ENCODE data around the gene PDE6B. TPM values are rescaled to one million over a fixed set of nuclear protein-coding genes. Genes with fewer than 3 reads are reported as not detected.

PDE6B gene
- total RNA-seq, 1 experiment from 2014 or later, result 10.8 TPM

GRCh38 chr4:653080-653821, 27.9 kb downstream of the PDE6B start:
- no peak overlapping the region for H4K8ac ChIP-seq (replicated peaks; ENCODE audit: insufficient read length, low read depth, low read length)
- no peaks in the 10 kb centered on the region for H3K23me2 ChIP-seq (ENCODE audit: insufficient read length, low read depth, low read length, poor library complexity, severe bottlenecking)
- no peak overlapping the region for H4K91ac ChIP-seq (ENCODE audit: insufficient read length, low read depth, low read length)
- H3K9me3 Mint-ChIP-seq, result no peaks in the 10 kb centered on the region; a peak in 1 of 5 replicates
- no peaks in the 10 kb centered on the region for H3K9me3 ChIP-seq (ENCODE audit: control insufficient read depth, low read depth, low read length)
- H3K79me2 ChIP-seq (ENCODE audit: insufficient read depth, low read length), result no peaks in the 10 kb centered on the region
- H2BK15ac ChIP-seq (ENCODE audit: low read depth, low read length), result no peak overlapping the region
- no peak overlapping the region for H3T11ph ChIP-seq (ENCODE audit: low read length)
- H2BK12ac ChIP-seq (ENCODE audit: insufficient read length, low read depth, low read length), result no peak overlapping the region
- no peak overlapping the region for H3K9ac ChIP-seq (ENCODE audit: extremely low read depth, insufficient read length, low read length)
- H3K79me1 ChIP-seq (ENCODE audit: insufficient read depth, low read depth, low read length, poor library complexity, severe bottlenecking), result no peaks in the 10 kb centered on the region
- no peak for TF ChIP-seq CTCF (conservative IDR thresholded peaks at IDR 0.05)
- WGBS (ENCODE audit: extremely low coverage, insufficient read length, low lambda C conversion rate), result no CpG with 5 or more reads among the region's 35 CpGs
- no peak overlapping the region for H2BK120ac ChIP-seq (ENCODE audit: low read depth, low read length, poor library complexity, severe bottlenecking)
- no peaks in the 10 kb centered on the region; a peak in 1 of 7 replicates for H3K36me3 Mint-ChIP-seq (ENCODE audit: insufficient read depth in 1 of 3, low read depth in 3 of 3)
- H3K14ac ChIP-seq (ENCODE audit: insufficient read depth, low read length), result no peak overlapping the region
- no peak overlapping the region for H3K4me2 ChIP-seq (ENCODE audit: insufficient read depth, insufficient read length, low read length)
- H3K4me1 ChIP-seq (ENCODE audit: insufficient read depth, low read length), result no peaks in the 10 kb centered on the region
- H2AK5ac ChIP-seq (ENCODE audit: insufficient read length, low read length), result no peak overlapping the region
- no peak overlapping the region for H3K27ac ChIP-seq (ENCODE audit: insufficient read length, low read depth, low read length)
- H2AFZ ChIP-seq (ENCODE audit: low read length), result no peak overlapping the region
- no peaks in the 10 kb centered on the region for H3K27me3 ChIP-seq (ENCODE audit: insufficient read depth, low read length)
- H3K27ac Mint-ChIP-seq, result no peak overlapping the region
- H3K23ac ChIP-seq (ENCODE audit: insufficient read length, low read depth, low read length), result no peak overlapping the region
- no peak overlapping the region for H3K4me3 Mint-ChIP-seq
- DNase-seq, result no peak
- H2BK20ac ChIP-seq (ENCODE audit: low read depth, low read length, poor library complexity, severe bottlenecking), result no peak overlapping the region
- H2BK5ac ChIP-seq (ENCODE audit: insufficient read length, low read length), result no peak overlapping the region
- H4K5ac ChIP-seq (ENCODE audit: insufficient read length, low read depth, low read length), result no peak overlapping the region
- no peak overlapping the region for H3K56ac ChIP-seq (ENCODE audit: insufficient read length, low read depth, low read length)
- no peak overlapping the region for H3K4ac ChIP-seq (ENCODE audit: low read depth, low read length)
- H4K20me1 ChIP-seq (ENCODE audit: control insufficient read depth, insufficient read depth, insufficient read length), result no peaks in the 10 kb centered on the region
- H3K18ac ChIP-seq (ENCODE audit: insufficient read length, low read depth, low read length), result no peak overlapping the region
- H3K27me3 Mint-ChIP-seq (ENCODE audit: low read depth), result no peaks in the 10 kb centered on the region; the same call in none of the 2 replicates
- peaks cover 2 to 15% of the 10 kb centered on the region in 2 experiments; a peak in 3 of 4 replicates for H3K4me1 Mint-ChIP-seq

Measured in H9 (cell line).